Superior temporal gyrus (tissue), 1 donor: Measurements from ENCODE around the gene CAMP.
"Not testable (repeated sequence)": the region's sequence is repeated elsewhere in the genome, so short reads cannot be mapped to it uniquely, and the experiment has no call there.

ENCODE experiments used
- DNase-seq: peaks from one replicate; pipeline ENCODE4 v3.0.0-alpha.2; 2016; ENCODE audit errors: extremely low spot score

Gene CAMP

GRCh38 chr3:48256557-48256956 is 33.3 kb downstream of the CAMP start:
- no peak for DNase-seq

GRCh38 chr3:48258530-48258929 is 35.2 kb downstream of the CAMP start:
- no peak for DNase-seq

- no peak for DNase-seq
Measured at GRCh38 chr3:48267782-48268181, 44.5 kb downstream of the CAMP start.

- peak; percentile 27 for DNase-seq
Measured at GRCh38 chr3:48268381-48268935, 45.2 kb downstream of the CAMP start.

GRCh38 chr3:48268936-48269561 is 45.8 kb downstream of the CAMP start:
- DNase-seq: peak; percentile 70

GRCh38 chr3:48269592-48269991 is 46.3 kb downstream of the CAMP start:
- DNase-seq: no peak

- no peak for DNase-seq
Measured at GRCh38 chr3:48270306-48270705, 47.0 kb downstream of the CAMP start.

- not testable (repeated sequence) for DNase-seq
Measured at GRCh38 chr3:48271223-48271622, 47.9 kb downstream of the CAMP start.

GRCh38 chr3:48271763-48272498 is 48.6 kb downstream of the CAMP start:
- no peak for DNase-seq

GRCh38 chr3:48273594-48274211 is 50.4 kb downstream of the CAMP start:
- DNase-seq: peak; percentile 86

GRCh38 chr3:48274452-48274851 is 51.2 kb downstream of the CAMP start:
- no peak for DNase-seq
